Stimulated activated CD4-positive, alpha-beta T cell treated with anti-CD3 and anti-CD28 coated beads, Interleukin-12 subunit alpha, Interleukin-12 subunit beta, amount 100 ng/mL, for 24 hours (primary cell): ENCODE measurements around the gene CAPG.
"Not testable (repeated sequence)": the region's sequence is repeated elsewhere in the genome, so short reads cannot be mapped to it uniquely, and the experiment has no call there.

Experiments used
- DNase-seq, 2 experiments: peaks; one replicate each; pipeline ENCODE4 v3.0.0-alpha.2; 2020; ENCODE audit warnings: low read depth in 2 of 2

The CAPG gene, protein sequence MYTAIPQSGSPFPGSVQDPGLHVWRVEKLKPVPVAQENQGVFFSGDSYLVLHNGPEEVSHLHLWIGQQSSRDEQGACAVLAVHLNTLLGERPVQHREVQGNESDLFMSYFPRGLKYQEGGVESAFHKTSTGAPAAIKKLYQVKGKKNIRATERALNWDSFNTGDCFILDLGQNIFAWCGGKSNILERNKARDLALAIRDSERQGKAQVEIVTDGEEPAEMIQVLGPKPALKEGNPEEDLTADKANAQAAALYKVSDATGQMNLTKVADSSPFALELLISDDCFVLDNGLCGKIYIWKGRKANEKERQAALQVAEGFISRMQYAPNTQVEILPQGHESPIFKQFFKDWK

DNA sequence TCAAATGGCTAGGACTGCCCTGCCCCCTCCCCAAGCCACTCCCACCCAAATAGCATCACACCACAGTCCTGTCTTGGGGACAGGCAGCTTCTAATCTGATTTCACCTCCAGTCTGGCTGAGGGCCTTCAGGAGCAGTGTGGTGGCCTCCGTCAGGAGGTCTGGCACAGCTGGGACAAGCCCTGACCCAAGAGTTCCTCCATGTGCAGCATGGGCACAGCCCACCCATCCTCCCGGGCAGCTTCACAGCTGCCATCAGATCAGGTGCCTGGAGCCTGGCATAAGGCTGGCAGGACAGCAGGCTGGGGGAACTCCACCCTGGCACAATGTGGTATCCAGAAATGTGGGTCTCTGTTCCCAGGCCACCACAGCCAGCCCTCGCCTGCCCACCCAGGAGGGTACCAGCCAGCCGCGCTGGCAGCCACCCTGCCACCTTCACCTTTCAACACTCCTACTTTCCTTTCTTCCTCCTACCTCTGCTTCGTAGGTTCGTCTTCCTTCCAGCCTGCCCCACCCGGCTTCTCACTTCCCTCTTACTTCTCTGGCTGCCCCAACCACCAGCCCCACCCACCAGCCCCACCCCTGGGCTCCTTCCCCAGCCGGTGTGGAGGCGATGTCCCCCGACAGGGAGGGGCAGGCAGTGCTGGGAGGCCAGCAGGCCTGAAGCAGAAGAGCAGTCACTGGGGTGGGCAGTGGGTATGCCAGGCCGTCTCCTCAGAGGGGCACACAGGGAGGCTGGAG, at the start of gene CAPG:
CAPG (minus strand) TSS at position 522 of the 739 bp plus-strand sequence. CDS start 8,221 bp downstream, outside the sequence.
- DNase-seq, result peak in 1 of 2 experiments; percentile 30

DNA sequence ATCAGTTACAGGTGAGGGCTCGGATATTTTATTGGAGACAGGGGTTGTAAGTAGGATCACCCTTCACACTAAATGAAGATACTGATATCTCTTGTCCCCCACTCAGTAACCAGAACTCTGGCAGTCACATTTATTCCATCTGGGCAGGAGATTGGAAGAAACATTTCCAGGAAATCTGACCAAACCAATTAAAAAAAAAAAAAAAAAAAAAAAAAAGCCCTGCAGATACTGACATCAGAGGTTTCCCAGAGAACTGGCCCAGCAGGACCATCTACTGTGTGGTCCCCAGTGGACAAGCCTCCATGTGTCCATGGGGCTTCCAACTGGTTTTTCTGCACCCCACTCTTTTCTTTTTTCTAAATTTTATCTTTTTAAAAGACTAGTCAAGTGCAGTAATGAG, 49.6 kb upstream of the CAPG start:
- DNase-seq, result no peak

DNA sequence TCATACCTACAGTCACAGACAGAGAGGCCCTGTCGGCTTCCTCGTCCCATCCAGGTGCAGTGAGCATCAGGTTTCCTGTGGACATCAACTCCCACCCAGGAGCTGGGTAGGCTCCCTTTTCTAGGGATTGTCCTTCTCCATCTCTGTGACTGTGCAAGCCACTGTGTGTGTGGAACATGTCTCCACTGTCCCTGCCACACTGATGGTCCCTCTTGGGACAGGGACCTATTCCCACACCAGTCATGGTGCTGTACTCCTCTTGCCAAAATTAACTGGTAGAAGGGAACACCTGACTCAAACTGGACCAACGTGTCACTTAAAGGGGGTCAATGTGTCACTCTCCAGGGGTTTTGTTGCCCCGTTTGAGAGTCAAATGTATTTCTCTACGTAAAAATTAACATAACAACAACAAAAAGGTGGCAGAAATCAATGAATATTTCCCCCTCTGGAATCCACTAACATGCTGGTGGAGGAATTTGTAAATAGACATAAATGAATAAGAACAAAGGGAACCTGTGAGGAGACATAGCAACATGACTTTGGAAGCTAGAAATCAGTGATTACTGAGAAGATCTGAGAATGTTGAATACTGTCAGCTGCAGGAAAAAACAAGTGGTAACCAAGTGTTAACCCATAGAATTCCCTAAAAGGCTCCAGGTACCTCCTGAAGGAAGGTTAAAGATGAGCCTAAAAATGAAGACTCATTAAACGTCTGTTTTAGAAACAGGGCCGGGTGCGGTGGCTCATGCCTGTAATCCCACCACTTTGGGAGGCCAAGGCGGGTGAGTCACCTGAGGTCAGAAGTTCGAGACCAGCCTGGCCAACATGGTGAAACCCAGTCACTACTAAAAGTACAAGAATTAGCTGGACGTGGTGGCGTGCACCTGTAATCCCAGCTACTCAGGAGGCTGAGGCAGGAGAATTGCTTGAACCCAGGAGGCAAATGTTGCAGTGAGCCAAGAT, 48.7 kb upstream of the CAPG start:
- DNase-seq, result no peak

DNA sequence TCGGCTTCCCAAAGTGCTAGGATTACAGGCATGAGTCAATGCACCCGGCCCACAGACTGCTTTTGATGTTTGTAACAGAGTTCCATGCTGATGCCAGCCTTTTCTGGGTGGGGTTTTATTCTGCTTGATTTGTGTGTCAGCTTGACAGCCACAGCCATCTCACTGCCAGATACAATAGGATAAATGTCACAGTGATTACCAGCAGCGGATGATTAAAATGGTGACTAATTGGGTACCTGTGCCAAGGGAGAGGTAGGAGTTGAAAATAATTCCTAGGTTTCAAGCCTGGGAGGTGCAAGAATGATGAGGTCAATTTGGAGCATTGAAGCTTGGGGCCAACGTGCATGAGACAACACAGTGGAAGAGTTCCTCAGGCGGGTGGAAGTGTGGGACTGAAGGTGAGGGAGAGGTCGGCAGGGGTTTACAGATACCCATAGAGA, 47.7 kb upstream of the CAPG start:
- DNase-seq, result no peak

DNA sequence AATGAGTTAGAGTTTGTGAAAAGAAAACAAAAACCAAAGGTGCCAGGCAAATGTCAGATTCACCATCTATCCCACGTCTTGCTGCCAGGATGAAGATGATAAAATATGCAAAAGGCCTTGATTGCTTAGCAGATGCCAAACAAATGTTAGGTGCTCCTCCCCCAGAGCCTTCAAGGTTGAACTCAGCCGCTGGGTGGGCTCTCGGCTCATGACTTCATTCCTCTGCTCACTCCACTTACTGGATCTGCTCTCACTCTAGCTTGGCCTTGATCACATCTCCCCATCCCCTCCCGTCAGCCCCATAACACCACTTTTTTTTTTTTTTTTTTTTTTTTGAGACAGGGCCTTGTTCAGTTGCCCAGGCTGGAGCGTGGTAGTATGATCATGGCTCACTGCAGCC, 46.9 kb upstream of the CAPG start:
- DNase-seq, result no peak

DNA sequence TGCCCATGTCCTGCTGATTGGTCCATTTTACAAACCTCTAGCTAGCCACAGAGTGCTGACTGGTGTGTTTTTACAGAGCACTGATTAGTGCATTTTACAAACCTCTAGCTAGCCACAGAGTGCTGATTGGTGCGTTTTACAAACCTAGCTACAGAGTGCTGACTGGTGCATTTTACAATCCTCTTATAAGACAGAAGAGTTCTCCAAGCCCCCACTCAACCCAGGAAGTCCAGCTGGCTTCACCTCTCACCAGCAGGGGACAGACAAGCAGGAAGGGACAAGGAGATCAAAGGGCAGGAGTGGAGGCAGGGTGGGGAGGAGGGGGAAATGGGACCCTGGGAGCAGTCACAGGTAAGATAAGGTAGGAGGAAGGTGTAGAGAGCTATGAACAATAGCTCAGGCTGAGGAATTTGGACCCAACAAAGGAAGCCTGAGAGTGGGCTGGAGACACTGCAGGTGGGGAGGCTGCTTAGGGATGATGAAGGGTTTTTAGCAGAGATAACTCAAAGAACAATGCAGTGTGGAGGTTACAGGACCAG, 45.5 kb upstream of the CAPG start:
- no peak for DNase-seq

DNA sequence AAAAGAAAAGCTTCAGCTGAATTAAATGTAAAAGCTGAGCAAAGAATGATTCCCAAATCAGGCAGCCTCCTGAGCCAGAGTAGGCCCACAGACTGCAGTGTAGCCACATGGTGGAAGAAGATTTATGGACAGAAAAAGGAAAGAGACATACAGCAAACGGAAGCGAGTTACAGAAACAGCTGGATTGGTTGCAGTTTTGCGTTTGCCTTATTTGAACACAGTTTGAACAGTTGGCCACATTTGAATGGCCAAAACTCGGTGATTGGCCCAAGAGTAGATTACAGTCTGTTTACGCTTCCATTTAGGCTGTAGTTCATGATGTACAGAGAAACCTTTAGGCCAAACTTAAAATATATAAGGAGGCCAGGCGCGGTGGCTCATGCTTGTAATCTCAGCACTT, 43.4 kb upstream of the CAPG start:
- no peak for DNase-seq

DNA sequence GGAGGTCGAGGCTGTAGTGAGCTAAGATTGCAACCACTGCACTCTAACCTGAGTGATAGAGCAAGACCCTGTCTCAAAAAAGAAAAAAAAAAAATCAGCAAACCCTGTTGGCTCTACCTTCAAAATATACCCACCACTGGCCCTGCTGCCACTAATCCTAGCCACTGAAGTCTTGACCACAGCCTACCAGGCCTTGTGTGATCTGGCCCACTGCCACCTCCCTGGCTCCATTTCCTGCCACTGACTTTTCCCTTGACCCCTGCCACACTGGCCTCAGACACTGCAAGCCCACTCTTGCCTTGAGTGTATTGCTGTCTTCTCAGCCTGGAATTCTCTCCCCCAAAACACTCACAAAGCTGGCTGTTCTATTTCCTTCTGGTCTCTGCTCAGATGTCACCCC, 42.1 kb upstream of the CAPG start:
- DNase-seq, result no peak

DNA sequence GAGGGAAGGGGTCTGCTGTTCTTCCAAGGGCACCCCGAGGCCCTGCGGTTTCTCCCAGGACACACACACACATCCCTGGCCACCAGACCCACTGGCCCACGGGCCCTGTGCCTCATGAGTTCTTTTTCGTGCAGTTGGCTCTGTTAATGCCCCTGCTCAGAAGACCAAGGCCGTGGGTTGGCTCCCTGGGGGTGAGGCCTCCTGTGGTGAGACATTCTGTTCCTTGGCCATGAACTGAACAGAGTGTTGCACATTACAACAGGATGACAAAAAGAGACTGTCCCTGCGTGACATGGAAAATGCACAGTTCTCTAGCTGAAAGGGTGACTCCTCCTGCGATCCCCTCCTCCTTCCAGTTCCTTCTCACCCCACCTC, 39.0 kb upstream of the CAPG start:
- DNase-seq, result no peak

DNA sequence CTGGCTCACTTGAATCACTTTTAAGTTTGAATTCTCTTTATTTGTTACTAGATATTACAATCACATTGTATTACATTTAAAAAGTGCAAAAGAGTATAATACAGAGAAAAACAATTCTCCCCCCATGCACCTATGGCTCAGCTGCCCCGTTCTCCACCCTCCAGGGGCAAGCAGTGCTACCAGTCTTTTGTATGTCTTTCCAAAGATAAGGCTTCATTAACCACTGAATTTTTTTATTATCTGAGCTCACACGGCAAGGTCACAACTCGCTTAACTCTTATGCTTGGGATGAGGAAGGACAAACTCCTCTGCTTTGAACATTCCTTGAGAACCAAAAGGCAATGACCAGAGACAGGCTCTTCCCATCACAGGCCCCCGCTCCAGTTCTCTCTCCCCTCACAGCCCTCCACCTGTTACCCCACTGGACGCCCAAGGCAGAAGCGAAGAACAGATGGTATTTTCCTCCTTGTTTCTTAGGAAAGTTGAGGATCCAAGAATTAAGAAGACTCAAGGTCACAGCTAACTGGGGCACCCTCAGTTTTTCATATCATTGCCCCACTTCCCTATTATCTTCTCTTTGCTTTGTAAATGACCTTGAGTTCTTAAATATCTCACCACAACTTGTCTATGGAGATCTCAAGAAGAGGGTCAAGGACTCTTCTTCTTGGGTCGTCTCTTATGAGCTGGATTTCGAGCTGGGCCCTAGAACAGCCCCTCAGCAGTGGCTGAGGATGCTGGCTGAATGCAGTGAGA, 38.5 kb upstream of the CAPG start:
- DNase-seq, result no peak

DNA sequence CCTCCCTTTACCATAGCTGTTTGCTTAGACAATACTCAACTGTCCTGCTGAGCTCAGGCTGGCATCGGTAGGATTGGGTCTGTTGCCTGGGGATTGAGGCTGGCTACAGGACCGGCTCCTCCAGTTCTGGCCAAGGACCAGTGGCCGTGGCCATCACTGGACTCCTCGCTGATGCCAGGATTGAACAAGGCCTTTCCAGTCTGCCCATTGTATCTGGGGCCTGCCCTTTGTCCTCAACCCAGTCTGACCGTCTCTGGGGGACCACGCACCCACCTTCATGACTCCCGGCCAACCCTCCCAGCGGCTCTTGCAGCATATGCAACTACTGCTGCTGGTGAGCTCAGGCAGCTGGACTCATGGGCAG, 37.0 kb upstream of the CAPG start:
- DNase-seq, result no peak

DNA sequence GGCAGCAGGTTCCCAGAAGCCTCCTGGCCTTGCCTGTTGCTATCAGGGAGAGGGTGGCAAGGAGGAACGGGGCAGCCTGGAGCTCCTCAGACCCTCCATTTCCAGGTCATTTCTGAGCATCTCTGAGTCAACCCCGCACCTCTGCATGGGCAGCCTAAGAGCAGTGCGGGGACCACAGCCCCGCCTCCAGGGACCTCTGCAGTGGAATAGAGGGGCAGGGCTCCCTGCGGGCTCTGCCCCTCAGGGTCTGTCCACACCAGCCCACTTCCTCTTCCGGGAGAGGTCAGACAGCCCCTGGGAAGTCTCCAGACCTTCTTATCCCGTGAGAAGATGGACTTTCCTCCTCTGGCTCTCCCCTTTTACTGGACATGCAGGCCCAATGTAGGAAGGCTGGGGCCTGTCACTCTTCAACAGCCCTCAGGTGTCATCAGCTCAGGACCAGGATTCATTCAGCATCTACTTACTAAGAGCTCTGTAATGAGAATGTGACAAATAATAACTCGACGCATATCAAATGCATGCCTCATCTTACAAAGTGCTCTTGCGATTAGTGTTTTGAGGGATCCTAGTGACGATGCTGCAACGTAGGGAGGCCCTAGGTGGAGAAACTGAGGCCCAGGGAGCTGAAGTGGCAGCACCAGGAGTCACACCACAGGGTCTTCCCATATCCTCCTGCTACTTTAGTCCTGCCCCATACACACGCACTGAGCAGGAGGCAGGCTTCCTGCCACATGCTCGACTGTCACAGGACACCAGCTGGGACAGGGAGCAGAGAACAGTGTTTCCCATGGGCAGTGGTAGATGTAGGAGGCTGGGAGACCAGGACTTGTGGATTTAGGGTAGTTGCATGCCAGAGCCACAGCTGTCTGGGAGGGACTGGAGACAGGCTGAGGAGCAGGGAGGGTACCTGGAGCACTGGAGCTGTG, 36.4 kb upstream of the CAPG start:
- DNase-seq, result no peak

DNA sequence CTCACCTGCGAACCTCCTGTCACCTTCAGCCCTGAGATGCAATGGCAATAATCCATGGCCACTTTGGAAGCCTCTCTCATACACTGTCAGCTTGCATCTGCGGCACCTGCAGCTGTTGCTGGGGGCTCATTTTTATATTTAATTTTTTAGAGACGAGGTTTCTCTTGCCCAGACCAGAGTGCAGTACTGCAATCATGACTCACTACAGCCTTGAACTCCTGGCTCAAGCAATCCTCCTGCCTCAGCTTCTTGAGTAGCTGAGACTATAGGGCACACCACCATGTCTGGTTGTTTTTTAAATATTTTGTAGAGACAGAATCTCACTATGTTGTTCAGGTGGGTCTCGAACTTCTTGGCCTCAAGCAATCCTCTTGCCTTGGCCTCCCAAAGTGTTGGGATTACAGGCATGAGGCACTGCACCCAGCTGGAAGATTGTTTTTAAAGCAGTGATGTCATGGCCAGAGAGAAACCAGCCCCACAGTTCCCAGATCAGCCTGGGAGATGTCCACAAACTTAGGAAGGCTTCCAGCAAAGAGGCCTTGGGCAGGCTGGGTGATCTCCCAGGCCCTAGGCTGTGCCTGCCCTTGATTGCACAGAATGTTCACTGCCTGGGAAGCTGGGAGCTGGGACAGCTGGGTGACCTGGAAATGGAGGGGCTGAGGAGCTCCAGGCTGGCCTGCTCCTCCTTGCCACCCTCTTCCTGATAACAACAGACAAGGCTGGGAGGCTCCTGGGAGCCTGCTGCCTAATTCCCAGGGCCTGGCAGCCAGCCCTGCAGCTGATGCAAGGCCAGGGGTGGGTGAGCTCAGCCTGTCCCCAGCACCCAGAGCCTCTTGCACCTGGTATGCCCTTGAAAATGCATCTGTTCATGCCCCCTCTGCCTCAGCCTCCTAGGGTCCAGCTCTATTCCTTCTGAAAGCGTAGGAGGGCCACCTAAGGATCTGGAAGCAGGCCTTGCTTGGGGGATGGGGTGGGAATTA, 35.4 kb upstream of the CAPG start:
- DNase-seq, result no peak

DNA sequence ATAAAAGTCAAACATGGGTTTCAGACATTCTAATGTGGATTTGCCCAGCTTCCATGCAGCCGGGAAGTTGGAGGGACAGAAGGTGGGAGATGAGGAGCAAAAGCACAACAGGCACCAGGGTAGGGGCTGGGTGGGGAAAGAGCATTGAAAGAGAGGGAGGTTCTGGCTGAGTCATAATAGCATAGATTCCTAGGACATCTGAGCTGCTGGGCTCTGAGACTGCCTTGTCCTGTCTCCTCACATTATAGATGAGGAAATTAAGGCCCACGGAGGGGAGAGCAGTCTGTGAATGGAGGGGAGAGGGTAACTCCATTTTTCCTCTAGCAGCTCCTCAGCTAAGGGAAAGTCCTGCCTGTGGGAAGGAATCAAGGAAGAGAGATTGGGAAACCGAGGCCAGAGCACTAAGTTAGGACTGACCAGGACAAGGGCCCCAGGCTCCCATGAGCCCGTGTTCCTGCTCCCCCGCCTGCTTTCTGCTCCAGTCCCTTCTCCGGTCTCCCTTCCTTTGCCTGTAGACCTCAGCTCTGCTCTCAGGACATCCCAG, 34.5 kb upstream of the CAPG start:
- DNase-seq, result no peak

DNA sequence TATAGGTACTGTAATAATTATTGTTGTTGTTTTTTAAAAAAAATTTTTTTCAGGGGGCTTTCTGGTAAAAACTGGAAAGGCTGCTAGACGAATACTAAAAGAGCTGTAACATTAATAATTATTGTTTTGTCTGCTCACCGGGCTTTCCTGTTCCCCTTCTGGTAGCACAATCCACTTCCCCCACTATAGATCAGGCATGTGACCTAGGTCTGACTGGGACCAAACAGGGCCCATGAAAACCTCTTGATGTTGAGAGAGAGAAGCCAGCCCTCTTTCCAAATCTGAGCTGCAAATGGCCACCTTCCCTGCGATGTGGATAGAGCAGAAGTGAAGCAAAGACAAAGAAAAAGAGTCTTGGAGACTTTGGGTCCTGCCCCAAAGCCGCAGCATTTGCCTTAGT, 31.7 kb upstream of the CAPG start:
- DNase-seq, result no peak

DNA sequence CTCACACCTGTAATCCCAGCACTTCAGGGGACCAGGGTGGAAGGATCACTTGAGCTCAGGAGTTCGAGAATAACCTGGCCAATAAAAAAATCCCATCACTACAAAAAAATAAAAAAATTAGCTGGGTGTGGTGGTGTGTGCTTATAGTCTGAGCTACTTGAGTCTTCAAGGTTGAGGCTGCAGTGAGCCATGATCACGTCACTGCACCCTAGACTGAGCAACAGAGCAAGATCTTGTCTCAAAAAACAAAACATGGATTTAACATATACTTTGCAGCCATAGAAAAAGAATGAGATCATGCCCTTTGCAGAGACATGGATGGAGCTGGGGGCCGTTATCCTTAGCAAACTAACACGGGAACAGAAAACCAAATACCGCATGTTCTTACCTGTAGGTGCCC, 30.6 kb upstream of the CAPG start:
- no peak for DNase-seq

DNA sequence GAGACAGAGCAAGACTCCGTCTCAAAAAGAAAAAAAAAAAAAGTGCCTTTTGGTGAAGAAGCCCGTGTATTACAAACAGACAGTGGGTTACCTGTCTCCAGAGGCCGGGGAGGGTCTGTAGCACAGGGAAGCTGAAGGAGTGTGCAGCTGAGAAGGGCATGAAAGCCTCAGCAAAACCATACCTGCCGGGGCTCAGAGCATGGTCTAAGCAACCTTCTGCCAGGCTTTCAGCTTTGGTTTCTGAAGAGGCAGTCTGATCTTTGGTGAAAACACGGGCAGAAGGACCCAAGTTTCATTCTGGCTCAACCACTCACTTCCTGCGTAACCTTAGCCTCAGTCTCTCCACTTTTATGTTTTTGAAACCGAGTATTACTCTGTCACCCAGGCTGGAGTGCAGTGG, 29.8 kb upstream of the CAPG start:
- DNase-seq, result no peak

DNA sequence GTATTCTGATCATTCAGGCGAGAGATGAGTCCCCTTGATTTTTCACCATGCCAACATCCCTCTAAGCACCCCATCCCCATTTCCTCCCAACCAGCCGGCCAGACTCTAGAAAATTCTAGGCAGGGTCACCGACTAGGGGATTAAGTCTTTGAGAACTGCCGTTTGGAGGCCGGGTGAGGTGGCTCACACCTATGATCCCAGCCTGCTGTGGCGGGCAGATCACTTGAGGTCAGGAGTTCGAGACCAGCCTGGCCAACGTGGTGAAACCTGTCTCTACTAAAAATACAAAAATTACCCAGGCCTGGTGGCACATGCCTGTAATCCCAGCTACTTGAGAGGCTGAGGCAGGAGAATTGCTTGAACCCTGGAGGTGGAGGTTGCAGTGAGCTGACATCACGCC, 29.4 kb upstream of the CAPG start:
- DNase-seq, result not testable (repeated sequence)

DNA sequence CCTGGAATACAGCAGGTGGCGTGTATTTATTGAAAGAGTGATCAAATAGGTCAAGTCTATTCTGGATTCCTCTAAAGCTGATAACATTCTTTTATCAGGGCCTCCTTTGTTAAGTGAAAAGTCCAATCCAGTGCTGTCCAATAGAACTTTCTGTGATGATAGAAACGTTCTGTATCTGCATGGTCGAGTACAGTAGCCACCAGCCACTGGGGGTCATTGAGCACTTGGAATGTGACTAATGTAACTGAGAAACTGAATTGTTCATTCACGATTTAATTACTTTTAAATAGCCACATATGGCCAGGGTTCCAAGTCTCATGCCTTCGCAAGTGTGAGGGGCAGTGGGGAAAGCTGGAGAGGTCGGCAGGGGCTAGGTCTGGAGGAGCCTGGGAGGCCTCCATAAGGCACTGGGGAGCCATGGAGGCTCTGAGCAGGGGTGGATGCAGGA, 28.9 kb upstream of the CAPG start:
- no peak for DNase-seq
